Kidney (tissue), 22 donors: Measurements from ENCODE around the gene FNDC4. TPM values are rescaled to one million over a fixed set of nuclear protein-coding genes. Genes with fewer than 3 reads are reported as not detected.
"Not testable (repeated sequence)": the region's sequence is repeated elsewhere in the genome, so short reads cannot be mapped to it uniquely, and the experiment has no call there.

Experiments
- DNase-seq, 5 donors: peaks; one replicate each; pipeline ENCODE4 v3.0.0-alpha.2; 2013 to 2020
- FAIRE-seq: peaks from 2 replicates; lab custom pipeline; 2012; peaks lifted over from hg19 to GRCh38; lab: Jason Lieb, UNC
- H3K27ac ChIP-seq, 2 donors: one replicate each; pipeline ENCODE4 v1.7.0; 2013; ENCODE audit warnings: low read depth in 2 of 2, low read length in 2 of 2, inconsistent platforms in 1 of 2
- H3K27me3 ChIP-seq: one replicate; pipeline ENCODE4 v1.7.1; 2013; ENCODE audit warnings: low read length, inconsistent platforms; ENCODE audit not compliant: control insufficient read depth, insufficient read depth
- H3K36me3 ChIP-seq, 3 donors: one replicate each; pipeline versions ENCODE4 v1.7.0 to v1.7.1; 2013; ENCODE audit warnings: low read length in 3 of 3, control low read depth in 1 of 3, inconsistent platforms in 1 of 3; ENCODE audit not compliant: insufficient read depth in 3 of 3, control insufficient read depth in 2 of 3
- H3K4me1 ChIP-seq, 3 donors: one replicate each; pipeline versions ENCODE4 v1.7.0 to v1.7.1; 2013; ENCODE audit warnings: low read length in 3 of 3, inconsistent platforms in 1 of 3, low read depth in 1 of 3; ENCODE audit not compliant: control insufficient read depth in 2 of 3, insufficient read depth in 2 of 3
- H3K4me3 ChIP-seq, 3 donors: one replicate each; pipeline versions ENCODE4 v1.7.0 to v1.8.1; 2013; ENCODE audit warnings: low read length in 3 of 3, control low read depth in 1 of 3, inconsistent platforms in 1 of 3
- H3K9ac ChIP-seq, 3 donors: one replicate each; pipeline versions ENCODE4 v1.7.0 to v1.7.1; 2013; ENCODE audit warnings: low read length in 3 of 3, control low read depth in 1 of 3, inconsistent platforms in 1 of 3
- H3K9me3 ChIP-seq, 3 donors: one replicate each; pipeline versions ENCODE4 v1.7.0 to v1.7.1; 2013; ENCODE audit warnings: low read length in 3 of 3, control low read depth in 1 of 3, inconsistent platforms in 1 of 3; ENCODE audit not compliant: control insufficient read depth in 2 of 3, insufficient read depth in 1 of 3
- CTCF ChIP-seq: IDR thresholded peaks from 3 replicates; pipeline ENCODE4 v1.5.1; 2012; ENCODE audit warnings: mild to moderate bottlenecking, moderate library complexity, borderline replicate concordance; ENCODE audit not compliant: insufficient read depth; ENCODE audit errors: extremely low read depth
- intact Hi-C: fragments of 100-400 bp; cut with DNase I; formaldehyde crosslinking; loops from one replicate; pipeline ENCODE4 v1.11.1; 2022
- long read RNA-seq, 10 donors: library from polyadenylated mRNA in 1 of 10; unstranded in 1 of 10; transcript quantifications; one replicate each; pipeline ENCODE4 v2.0.0 and lab custom pipeline, GENCODE V29; 2021 to 2026
- polyA plus RNA-seq: library from polyadenylated mRNA; stranded (reverse); fragments of 350-450 nt; fragmentation: Illumina TruSeq; extraction: RNeasy Lipid Tissue Mini Kit (QIAGEN cat#74804); gene quantifications from one replicate; pipeline ENCODE4 v1.2.3, GENCODE V29; 2014; ENCODE audit warnings: low read depth, low replicate concordance; ENCODE audit not compliant: insufficient read depth
- total RNA-seq: library from RNA; stranded (reverse); fragmentation: NEBNext Ultra II Directional; extraction: Animal tissue kit (Norgen Biotek cat#: 25700); gene quantifications from one replicate; pipeline ENCODE4 v1.2.1, GENCODE V29; 2021
- donor health status: control.
- donor health status: control.
- donor health status: control.
- donor health status: control.
- donor health status: control.
- donor health status: DM: yes; HTN: yes; CAD: no.
- donor health status: Normal renal cell carcinoma (clear cell type).

Gene FNDC4
- 18.0 TPM for total RNA-seq
- polyA plus RNA-seq = 8.5 TPM
- long read RNA-seq, donor 1, partial matches to known transcripts = 0 of 1 reads
- long read RNA-seq, donor 1, other reads (novel, unspliced or antisense) = 0 of 1 reads
- long read RNA-seq, donor 2, partial matches to known transcripts = 0 of 4 reads
- long read RNA-seq, donor 2, other reads (novel, unspliced or antisense) = 0 of 4 reads
- long read RNA-seq, donor 3, partial matches to known transcripts = 0 of 3 reads
- long read RNA-seq, donor 3, other reads (novel, unspliced or antisense) = 0 of 3 reads
- long read RNA-seq, donor 4, transcript FNDC4-201 (7 exons, 1,657 nt) = major isoform, 7 of 7 reads
- long read RNA-seq, donor 4, partial matches to known transcripts = 0 of 7 reads
- long read RNA-seq, donor 4, other reads (novel, unspliced or antisense) = 0 of 7 reads
- long read RNA-seq, donor 5 = 0 reads
- long read RNA-seq, donor 6, partial matches to known transcripts = 0 of 1 reads
- long read RNA-seq, donor 6, other reads (novel, unspliced or antisense) = 0 of 1 reads
- long read RNA-seq, donor 7, transcript FNDC4-201 (7 exons, 1,657 nt) = major isoform, 22 of 31 reads
- long read RNA-seq, donor 7, partial matches to known transcripts = 8 of 31 reads
- long read RNA-seq, donor 7, other reads (novel, unspliced or antisense) = 1 of 31 reads
- long read RNA-seq, donor 8, partial matches to known transcripts = 0 of 4 reads
- long read RNA-seq, donor 8, other reads (novel, unspliced or antisense) = 0 of 4 reads
- long read RNA-seq, donor 9, partial matches to known transcripts = 0 of 2 reads
- long read RNA-seq, donor 9, other reads (novel, unspliced or antisense) = 0 of 2 reads
- long read RNA-seq, donor 10, partial matches to known transcripts = 0 of 2 reads
- long read RNA-seq, donor 10, other reads (novel, unspliced or antisense) = 0 of 2 reads

GRCh38 chr2:27494944-27495554 lies at the start of gene FNDC4:
Gene FNDC4 (minus strand): TSS chr2:27495200. CDS start chr2:27494679, 521 bp downstream.
- peak; percentile 33 to 76 (median 57) for DNase-seq
- Histone ChIP-seq H3K27ac (no peak within 1 kb of the TSS), H3K9ac (peak within 1 kb of the TSS in 2 of 3 donors; percentile 32 to 56), H3K27me3 (peaks cover 3% of the 10 kb centered on the region), H3K36me3 (no peaks in the 10 kb centered on the region), H3K4me1 (peaks cover 2 to 5% (median 2%) of the 10 kb centered on the region in 3 donors), H3K9me3 (no peaks in the 10 kb centered on the region), H3K4me3 (peak within 1 kb of the TSS; percentile 53 to 58 (median 53))
- no peak for TF ChIP-seq CTCF
- intact Hi-C loops = no loop called here
- no peak for FAIRE-seq

GRCh38 chr2:27544143-27544821 lies 49.3 kb upstream of the FNDC4 start:
- intact Hi-C loops = no loop called here
- H3K9ac ChIP-seq = no peak overlapping the region
- no peaks in the 10 kb centered on the region for H3K36me3 ChIP-seq
- FAIRE-seq (no peak), DNase-seq (no peak)
- peaks cover 0 to 6% (median 0%) of the 10 kb centered on the region in 3 donors for H3K9me3 ChIP-seq
- H3K27ac ChIP-seq = no peak overlapping the region
- no peaks in the 10 kb centered on the region for H3K4me1 ChIP-seq
- no peak for TF ChIP-seq CTCF
- H3K27me3 ChIP-seq = no peaks in the 10 kb centered on the region
- no peak overlapping the region for H3K4me3 ChIP-seq

- H3K9ac ChIP-seq, H3K27me3 ChIP-seq, DNase-seq, H3K9me3 ChIP-seq, H3K27ac ChIP-seq, H3K4me1 ChIP-seq, H3K4me3 ChIP-seq, H3K36me3 ChIP-seq, intact Hi-C loops, FAIRE-seq: not testable (repeated sequence)
Observed at GRCh38 chr2:27539649-27540048, 44.6 kb upstream of the FNDC4 start.

- H3K27me3 ChIP-seq, H3K4me1 ChIP-seq, intact Hi-C loops, H3K27ac ChIP-seq, H3K9me3 ChIP-seq, H3K4me3 ChIP-seq, FAIRE-seq, DNase-seq, H3K9ac ChIP-seq, H3K36me3 ChIP-seq: not testable (repeated sequence)
Observed at GRCh38 chr2:27538839-27539450, 43.9 kb upstream of the FNDC4 start.
